ENCODE data around the gene UGT2B7. TPM values are rescaled to one million over a fixed set of nuclear protein-coding genes. Genes with fewer than 3 reads are reported as not detected.
"Not testable (repeated sequence)": the region's sequence is repeated elsewhere in the genome, so short reads cannot be mapped to it uniquely, and the experiment has no call there.

The UGT2B7 gene
- polyA plus RNA-seq, 4 donors: 20.7 to 106 (median 33.9) TPM

DNA sequence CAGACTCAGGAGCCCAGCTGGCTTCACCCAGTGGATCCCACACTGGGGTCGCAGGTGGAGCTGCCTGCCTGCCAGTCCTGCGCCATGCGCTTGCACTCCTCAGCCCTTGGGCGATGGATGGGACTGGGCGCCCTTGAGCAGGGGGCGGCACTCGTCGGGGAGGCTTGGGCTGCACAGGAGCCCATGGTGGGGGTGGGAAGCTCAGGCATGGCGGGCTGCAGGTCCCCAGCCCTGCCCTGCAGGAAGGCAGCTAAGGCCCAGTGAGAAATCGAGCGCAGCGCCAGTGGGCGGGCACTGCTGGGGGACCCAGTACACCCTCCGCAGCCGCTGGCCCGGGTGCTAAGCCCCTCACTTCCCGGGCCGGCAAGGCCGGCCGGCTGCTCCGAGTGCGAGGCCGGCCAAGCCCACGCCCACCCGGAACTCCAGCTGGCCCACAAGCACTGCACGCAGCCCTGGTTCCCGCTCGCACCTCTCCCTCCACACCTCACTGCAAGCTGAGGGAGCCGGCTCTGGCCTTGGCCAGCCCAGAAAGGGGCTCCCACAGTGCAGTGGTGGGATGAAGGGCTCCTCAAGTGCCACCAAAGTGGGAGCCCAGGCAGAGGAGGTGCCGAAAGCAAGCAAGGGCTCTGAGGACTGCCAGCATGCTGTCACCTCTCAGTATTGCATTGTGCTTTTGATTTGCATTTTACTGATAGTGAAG lies 19.0 kb downstream of the UGT2B7 start:
- H3K9me3 ChIP-seq (ENCODE audit: control insufficient read depth in 2 of 2, insufficient read depth in 1 of 2, low read depth in 1 of 2, low read length in 1 of 2); DNase-seq; H3K27me3 ChIP-seq (ENCODE audit: control insufficient read depth in 3 of 3, insufficient read depth in 3 of 3, low read length in 3 of 3); H3K4me3 ChIP-seq (ENCODE audit: low read depth in 1 of 3, low read length in 3 of 3); H3K36me3 ChIP-seq (ENCODE audit: control insufficient read depth in 3 of 3, insufficient read depth in 2 of 3, low read depth in 1 of 3, low read length in 3 of 3); H3K4me1 ChIP-seq (ENCODE audit: control insufficient read depth in 3 of 3, insufficient read depth in 2 of 3, low read depth in 1 of 3, low read length in 2 of 3); FAIRE-seq: not testable (repeated sequence)
- WGBS, 3 donors: 88 to 95% (median 94%) methylated on average over 23 to 30 of the region's 30 CpGs
- peak overlapping the region in 1 of 3 donors; percentile 78 for H3K27ac ChIP-seq (ENCODE audit: low read depth in 1 of 3, low read length in 2 of 3)

GRCh38 chr4:69115851-69116213 lies 19.6 kb downstream of the UGT2B7 start:
- DNase-seq (peak in 1 of 2 donors; percentile 37), FAIRE-seq (peak; percentile 79)
- 13 to 35% (median 23%) methylated on average over 2 of the region's 2 CpGs for WGBS, 3 donors
- H3K27ac ChIP-seq (ENCODE audit: low read depth in 1 of 3, low read length in 2 of 3): peak overlapping the region in 1 of 3 donors; percentile 78
- no peak overlapping the region for H3K4me3 ChIP-seq (ENCODE audit: low read depth in 1 of 3, low read length in 3 of 3)
- no peaks in the 10 kb centered on the region for H3K36me3 ChIP-seq (ENCODE audit: control insufficient read depth in 3 of 3, insufficient read depth in 2 of 3, low read depth in 1 of 3, low read length in 3 of 3)
- H3K4me1 ChIP-seq (ENCODE audit: control insufficient read depth in 3 of 3, insufficient read depth in 2 of 3, low read depth in 1 of 3, low read length in 2 of 3): no peaks in the 10 kb centered on the region
- H3K9me3 ChIP-seq (ENCODE audit: control insufficient read depth in 2 of 2, insufficient read depth in 1 of 2, low read depth in 1 of 2, low read length in 1 of 2): no peaks in the 10 kb centered on the region
- H3K27me3 ChIP-seq (ENCODE audit: control insufficient read depth in 3 of 3, insufficient read depth in 3 of 3, low read length in 3 of 3): no peaks in the 10 kb centered on the region

DNA sequence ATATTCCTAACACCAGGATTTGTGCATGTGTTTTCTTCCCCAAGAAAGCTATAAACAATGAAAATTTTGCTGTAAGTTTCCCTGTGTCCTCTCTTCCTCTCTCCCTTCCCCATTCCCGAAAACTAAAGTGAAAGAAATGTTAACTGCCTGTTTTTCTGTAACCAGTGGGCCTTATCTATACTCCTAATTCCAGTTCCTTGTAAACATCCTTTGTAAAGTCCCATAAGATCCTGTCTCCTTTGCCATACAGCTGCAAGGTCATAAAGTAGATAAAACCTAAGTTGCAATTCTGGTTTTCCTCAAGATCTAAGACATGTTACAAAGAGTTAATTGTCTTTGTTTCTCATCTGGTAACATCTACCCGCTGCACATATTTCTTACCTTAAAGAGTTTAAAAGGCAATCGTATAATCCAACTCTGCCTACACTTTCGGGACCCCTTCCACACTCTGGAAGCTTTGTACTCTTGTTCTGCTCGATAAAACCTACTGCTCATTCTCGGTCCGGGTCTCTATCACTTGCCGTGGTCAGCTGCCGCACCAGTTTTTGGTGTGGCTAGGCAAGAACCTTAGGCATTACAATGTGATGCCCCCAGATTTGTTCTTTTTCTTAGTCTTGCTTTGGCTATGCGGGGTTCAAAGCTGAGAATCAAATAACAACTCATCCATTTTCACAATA lies 20.5 kb downstream of the UGT2B7 start:
- no peaks in the 10 kb centered on the region for H3K36me3 ChIP-seq (ENCODE audit: control insufficient read depth in 3 of 3, insufficient read depth in 2 of 3, low read depth in 1 of 3, low read length in 3 of 3)
- H3K4me3 ChIP-seq (ENCODE audit: low read depth in 1 of 3, low read length in 3 of 3): peak overlapping the region in 2 of 3 donors; percentile 27 to 36
- H3K27me3 ChIP-seq (ENCODE audit: control insufficient read depth in 3 of 3, insufficient read depth in 3 of 3, low read length in 3 of 3): no peaks in the 10 kb centered on the region
- no peak for FAIRE-seq
- H3K4me1 ChIP-seq (ENCODE audit: control insufficient read depth in 3 of 3, insufficient read depth in 2 of 3, low read depth in 1 of 3, low read length in 2 of 3): peaks cover 0 to 3% (median 0%) of the 10 kb centered on the region in 3 donors
- peak overlapping the region in 2 of 3 donors; percentile 20 to 78 for H3K27ac ChIP-seq (ENCODE audit: low read depth in 1 of 3, low read length in 2 of 3)
- WGBS, 3 donors: 17 to 49% (median 27%) methylated on average over 10 of the region's 10 CpGs
- no peaks in the 10 kb centered on the region for H3K9me3 ChIP-seq (ENCODE audit: control insufficient read depth in 2 of 2, insufficient read depth in 1 of 2, low read depth in 1 of 2, low read length in 1 of 2)
- peak; percentile 44 to 58 for DNase-seq

GRCh38 chr4:69120870-69121269 lies 24.6 kb downstream of the UGT2B7 start:
- FAIRE-seq (no peak), DNase-seq (peak; percentile 18 to 26)
- H3K9me3 ChIP-seq (ENCODE audit: control insufficient read depth in 2 of 2, insufficient read depth in 1 of 2, low read depth in 1 of 2, low read length in 1 of 2): peaks cover 0 to 3% of the 10 kb centered on the region in 2 donors
- WGBS, 3 donors: 14 to 49% (median 37%) methylated on average over 2 of the region's 2 CpGs
- no peaks in the 10 kb centered on the region for H3K36me3 ChIP-seq (ENCODE audit: control insufficient read depth in 3 of 3, insufficient read depth in 2 of 3, low read depth in 1 of 3, low read length in 3 of 3)
- H3K27me3 ChIP-seq (ENCODE audit: control insufficient read depth in 3 of 3, insufficient read depth in 3 of 3, low read length in 3 of 3): no peaks in the 10 kb centered on the region
- H3K27ac ChIP-seq (ENCODE audit: low read depth in 1 of 3, low read length in 2 of 3): peak overlapping the region in 1 of 3 donors; percentile 64
- H3K4me1 ChIP-seq (ENCODE audit: control insufficient read depth in 3 of 3, insufficient read depth in 2 of 3, low read depth in 1 of 3, low read length in 2 of 3): peaks cover 0 to 7% (median 0%) of the 10 kb centered on the region in 3 donors
- no peak overlapping the region for H3K4me3 ChIP-seq (ENCODE audit: low read depth in 1 of 3, low read length in 3 of 3)

DNA sequence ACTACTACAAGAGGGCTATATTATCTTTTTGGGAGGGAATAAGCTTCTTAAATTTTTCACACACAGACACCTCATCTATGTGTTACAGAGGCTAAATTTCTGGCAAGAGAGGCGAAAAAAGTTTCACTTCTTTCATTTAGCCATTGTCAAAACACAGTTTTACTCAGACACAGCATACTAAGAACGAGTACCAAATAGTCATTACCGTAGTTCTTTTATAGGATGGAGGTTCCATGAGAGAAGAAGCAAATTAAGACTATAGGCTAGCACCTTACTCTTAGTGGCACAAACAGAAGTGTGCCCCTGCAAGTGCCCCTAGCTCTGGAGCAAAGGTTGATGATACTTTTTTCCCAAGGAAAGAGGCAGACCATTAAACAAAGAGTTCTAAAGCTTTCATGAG lies 26.2 kb downstream of the UGT2B7 start:
- WGBS, 3 donors: 57 to 70% (median 66%) methylated on average over 3 of the region's 3 CpGs
- no peak for FAIRE-seq
- H3K27ac ChIP-seq (ENCODE audit: low read depth in 1 of 3, low read length in 2 of 3): no peak overlapping the region

GRCh38 chr4:69124941-69125340 lies 28.7 kb downstream of the UGT2B7 start:
- Histone ChIP-seq H3K4me1 (ENCODE audit: control insufficient read depth in 3 of 3, insufficient read depth in 2 of 3, low read depth in 1 of 3, low read length in 2 of 3) (peaks cover 0 to 7% (median 0%) of the 10 kb centered on the region in 3 donors), H3K4me3 (ENCODE audit: low read depth in 1 of 3, low read length in 3 of 3) (no peak overlapping the region), H3K9me3 (ENCODE audit: control insufficient read depth in 2 of 2, insufficient read depth in 1 of 2, low read depth in 1 of 2, low read length in 1 of 2) (peaks cover 0 to 3% of the 10 kb centered on the region in 2 donors), H3K36me3 (ENCODE audit: control insufficient read depth in 3 of 3, insufficient read depth in 2 of 3, low read depth in 1 of 3, low read length in 3 of 3) (no peaks in the 10 kb centered on the region), H3K27ac (ENCODE audit: low read depth in 1 of 3, low read length in 2 of 3) (no peak overlapping the region), H3K27me3 (ENCODE audit: control insufficient read depth in 3 of 3, insufficient read depth in 3 of 3, low read length in 3 of 3) (no peaks in the 10 kb centered on the region)
- WGBS, 3 donors: 100% methylated on average over 1 of the region's 1 CpG
- no peak for FAIRE-seq
- no peak for DNase-seq

More for the DNA sequence above, 26.2 kb downstream of the UGT2B7 start:
- Histone ChIP-seq H3K4me1 (ENCODE audit: control insufficient read depth in 3 of 3, insufficient read depth in 2 of 3, low read depth in 1 of 3, low read length in 2 of 3) (peaks cover 0 to 7% (median 0%) of the 10 kb centered on the region in 3 donors), H3K9me3 (ENCODE audit: control insufficient read depth in 2 of 2, insufficient read depth in 1 of 2, low read depth in 1 of 2, low read length in 1 of 2) (peaks cover 0 to 3% of the 10 kb centered on the region in 2 donors), H3K36me3 (ENCODE audit: control insufficient read depth in 3 of 3, insufficient read depth in 2 of 3, low read depth in 1 of 3, low read length in 3 of 3) (no peaks in the 10 kb centered on the region), H3K4me3 (ENCODE audit: low read depth in 1 of 3, low read length in 3 of 3) (no peak overlapping the region), H3K27me3 (ENCODE audit: control insufficient read depth in 3 of 3, insufficient read depth in 3 of 3, low read length in 3 of 3) (no peaks in the 10 kb centered on the region)
- DNase-seq: no peak

DNA sequence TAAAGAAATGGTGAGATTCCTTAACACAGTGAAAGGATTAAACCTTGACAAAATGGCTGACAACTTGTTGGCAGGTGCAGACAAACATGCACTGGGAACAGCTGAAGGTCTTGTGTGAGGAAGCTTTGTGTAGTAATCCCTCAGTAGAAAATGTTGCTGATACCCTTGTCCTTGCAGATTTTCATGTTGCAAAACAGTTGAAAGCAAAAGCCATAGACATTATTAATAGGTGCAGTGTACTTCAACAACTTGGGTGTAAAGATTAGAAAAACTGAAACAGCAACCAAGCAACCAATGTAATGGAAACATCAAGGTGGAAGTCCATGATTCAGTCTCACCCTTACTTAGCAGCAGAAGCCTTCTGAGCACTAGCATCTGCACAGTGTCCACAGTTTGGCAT lies 29.8 kb downstream of the UGT2B7 start:
- DNase-seq (peak in 1 of 2 donors; percentile 6), FAIRE-seq (no peak)
- Histone ChIP-seq H3K4me1 (ENCODE audit: control insufficient read depth in 3 of 3, insufficient read depth in 2 of 3, low read depth in 1 of 3, low read length in 2 of 3) (peaks cover 0 to 7% (median 0%) of the 10 kb centered on the region in 3 donors), H3K9me3 (ENCODE audit: control insufficient read depth in 2 of 2, insufficient read depth in 1 of 2, low read depth in 1 of 2, low read length in 1 of 2) (peaks cover 0 to 3% of the 10 kb centered on the region in 2 donors), H3K4me3 (ENCODE audit: low read depth in 1 of 3, low read length in 3 of 3) (no peak overlapping the region), H3K27ac (ENCODE audit: low read depth in 1 of 3, low read length in 2 of 3) (no peak overlapping the region), H3K27me3 (ENCODE audit: control insufficient read depth in 3 of 3, insufficient read depth in 3 of 3, low read length in 3 of 3) (no peaks in the 10 kb centered on the region), H3K36me3 (ENCODE audit: control insufficient read depth in 3 of 3, insufficient read depth in 2 of 3, low read depth in 1 of 3, low read length in 3 of 3) (no peaks in the 10 kb centered on the region)

- no peak for DNase-seq
- no peak overlapping the region for H3K27ac ChIP-seq (ENCODE audit: low read depth in 1 of 3, low read length in 2 of 3)
- no peaks in the 10 kb centered on the region for H3K9me3 ChIP-seq (ENCODE audit: control insufficient read depth in 2 of 2, insufficient read depth in 1 of 2, low read depth in 1 of 2, low read length in 1 of 2)
- H3K27me3 ChIP-seq (ENCODE audit: control insufficient read depth in 3 of 3, insufficient read depth in 3 of 3, low read length in 3 of 3): no peaks in the 10 kb centered on the region
- H3K36me3 ChIP-seq (ENCODE audit: control insufficient read depth in 3 of 3, insufficient read depth in 2 of 3, low read depth in 1 of 3, low read length in 3 of 3): no peaks in the 10 kb centered on the region
- no peak for FAIRE-seq
- no peak overlapping the region for H3K4me3 ChIP-seq (ENCODE audit: low read depth in 1 of 3, low read length in 3 of 3)
- no peaks in the 10 kb centered on the region for H3K4me1 ChIP-seq (ENCODE audit: control insufficient read depth in 3 of 3, insufficient read depth in 2 of 3, low read depth in 1 of 3, low read length in 2 of 3)
These were observed 37.7 kb downstream of the UGT2B7 start for GRCh38 chr4:69133993-69134392.
